ENCODE data around the gene BRF1.

The BRF1 gene

DNA sequence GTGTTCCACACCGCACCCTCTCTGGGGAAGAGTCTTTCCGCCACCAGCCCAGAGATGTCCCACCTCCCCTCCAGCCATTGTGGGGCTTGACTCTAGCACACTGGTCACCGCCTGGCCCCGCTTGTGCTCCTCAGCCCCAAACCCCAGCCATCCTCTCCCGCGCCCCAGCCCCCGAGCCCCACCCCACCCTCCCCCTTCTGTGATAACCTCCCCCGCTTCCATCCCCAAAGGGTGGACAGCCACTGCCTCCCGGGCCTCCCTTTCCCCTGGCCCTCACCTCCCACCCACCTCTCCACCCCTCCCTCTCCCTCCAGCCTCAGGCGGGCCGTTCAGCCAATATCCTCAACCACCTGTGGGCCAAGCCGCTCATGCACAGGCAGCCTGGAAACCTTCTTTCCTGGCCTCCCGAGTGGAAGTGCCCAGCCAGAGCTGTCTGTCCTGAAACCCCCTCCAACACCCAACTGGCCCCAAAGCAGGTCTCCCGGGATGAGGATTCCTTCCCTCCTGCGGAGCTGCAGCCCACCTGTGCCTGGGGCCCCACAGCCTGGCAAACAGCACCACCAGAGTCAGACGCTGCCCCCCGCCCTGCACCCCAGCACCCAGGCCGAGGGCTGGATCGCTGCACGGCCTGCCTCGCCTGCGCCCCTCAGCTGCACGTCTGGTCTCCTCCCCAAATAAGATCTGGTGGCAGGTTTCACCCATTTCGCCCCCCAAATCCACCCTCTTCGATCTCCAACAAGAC, 92.6 kb downstream of the BRF1 start:
- peak overlapping the region; percentile 27; the same call in 1 of the 2 replicates for H3K27ac ChIP-seq
- TF ChIP-seq, protein P1, sequence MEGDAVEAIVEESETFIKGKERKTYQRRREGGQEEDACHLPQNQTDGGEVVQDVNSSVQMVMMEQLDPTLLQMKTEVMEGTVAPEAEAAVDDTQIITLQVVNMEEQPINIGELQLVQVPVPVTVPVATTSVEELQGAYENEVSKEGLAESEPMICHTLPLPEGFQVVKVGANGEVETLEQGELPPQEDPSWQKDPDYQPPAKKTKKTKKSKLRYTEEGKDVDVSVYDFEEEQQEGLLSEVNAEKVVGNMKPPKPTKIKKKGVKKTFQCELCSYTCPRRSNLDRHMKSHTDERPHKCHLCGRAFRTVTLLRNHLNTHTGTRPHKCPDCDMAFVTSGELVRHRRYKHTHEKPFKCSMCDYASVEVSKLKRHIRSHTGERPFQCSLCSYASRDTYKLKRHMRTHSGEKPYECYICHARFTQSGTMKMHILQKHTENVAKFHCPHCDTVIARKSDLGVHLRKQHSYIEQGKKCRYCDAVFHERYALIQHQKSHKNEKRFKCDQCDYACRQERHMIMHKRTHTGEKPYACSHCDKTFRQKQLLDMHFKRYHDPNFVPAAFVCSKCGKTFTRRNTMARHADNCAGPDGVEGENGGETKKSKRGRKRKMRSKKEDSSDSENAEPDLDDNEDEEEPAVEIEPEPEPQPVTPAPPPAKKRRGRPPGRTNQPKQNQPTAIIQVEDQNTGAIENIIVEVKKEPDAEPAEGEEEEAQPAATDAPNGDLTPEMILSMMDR (conservative IDR thresholded peaks at IDR 0.05; ENCODE audit: low read depth): no peak
- ChIA-PET CTCF (interaction anchor here (0.7 to 1.8 kb wide), 2 partner anchors 118 to 300 kb away, joined by 5 to 6 read pairs; no protein-coding TSS in a partner anchor), POLR2A (ENCODE audit: low non-redundant PET) (no interaction called here)
- DNase-seq (ENCODE audit: low spot score): no peak

DNA sequence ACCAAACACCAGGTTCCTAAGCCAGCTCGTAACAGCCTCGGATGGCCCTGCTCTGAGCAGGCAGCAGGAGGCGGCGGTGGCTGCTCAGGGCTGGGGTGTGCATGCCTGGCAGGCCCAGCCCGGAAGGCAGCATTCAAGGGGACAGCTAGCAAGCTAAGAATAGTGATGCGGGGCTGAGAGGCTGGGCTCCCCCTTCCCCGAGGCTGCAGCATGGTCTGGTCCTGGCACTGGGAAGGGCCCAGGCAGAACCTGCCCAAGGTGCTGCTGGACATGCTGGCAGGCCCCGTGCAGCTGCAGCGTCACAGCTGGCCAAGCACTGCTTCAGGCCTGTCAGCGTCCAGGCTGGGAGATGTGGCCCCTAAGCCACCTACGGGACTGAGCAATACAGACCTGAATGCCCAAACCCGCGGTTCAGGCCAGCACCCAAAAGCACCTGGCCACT, 93.3 kb downstream of the BRF1 start:
- no peak for DNase-seq (ENCODE audit: low spot score)
- ChIA-PET CTCF (interaction anchor here (0.9 to 1.8 kb wide), 3 partner anchors 17 to 283 kb away, joined by 3 to 6 read pairs (median 4); no protein-coding TSS in a partner anchor), POLR2A (ENCODE audit: low non-redundant PET) (no interaction called here)
- H3K27ac ChIP-seq: peak overlapping the region; percentile 27
- TF ChIP-seq, protein P1 (conservative IDR thresholded peaks at IDR 0.05; ENCODE audit: low read depth): no peak

DNA sequence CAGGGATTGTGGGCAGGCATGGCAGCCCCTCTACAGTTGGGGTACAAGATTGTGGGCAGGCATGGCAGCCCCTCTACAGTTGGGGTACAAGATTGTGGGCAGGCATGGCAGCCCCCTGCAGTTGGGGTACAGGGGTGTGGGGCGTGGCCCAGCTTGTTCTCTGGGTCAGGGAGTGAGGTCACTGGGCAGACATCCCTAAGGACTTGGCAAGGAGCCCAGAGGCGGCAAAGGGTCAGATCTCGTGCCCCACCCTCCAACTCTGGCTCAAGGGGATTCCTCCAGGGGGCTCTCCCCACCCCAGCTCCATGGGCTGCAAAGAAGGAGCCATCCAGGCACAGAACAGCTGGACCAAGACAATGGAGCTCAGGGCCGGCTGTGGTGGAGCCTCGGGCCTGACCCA, 93.9 kb downstream of the BRF1 start:
- peak overlapping the region; percentile 27 for H3K27ac ChIP-seq
- no peak for DNase-seq (ENCODE audit: low spot score)
- TF ChIP-seq, protein P1 (conservative IDR thresholded peaks at IDR 0.05; ENCODE audit: low read depth): no peak
- POLR2A ChIA-PET (ENCODE audit: low non-redundant PET): no interaction called here
- CTCF ChIA-PET: interaction anchor here (0.9 to 1.8 kb wide), 3 partner anchors 17 to 283 kb away, joined by 3 to 6 read pairs (median 4); no protein-coding TSS in a partner anchor

DNA sequence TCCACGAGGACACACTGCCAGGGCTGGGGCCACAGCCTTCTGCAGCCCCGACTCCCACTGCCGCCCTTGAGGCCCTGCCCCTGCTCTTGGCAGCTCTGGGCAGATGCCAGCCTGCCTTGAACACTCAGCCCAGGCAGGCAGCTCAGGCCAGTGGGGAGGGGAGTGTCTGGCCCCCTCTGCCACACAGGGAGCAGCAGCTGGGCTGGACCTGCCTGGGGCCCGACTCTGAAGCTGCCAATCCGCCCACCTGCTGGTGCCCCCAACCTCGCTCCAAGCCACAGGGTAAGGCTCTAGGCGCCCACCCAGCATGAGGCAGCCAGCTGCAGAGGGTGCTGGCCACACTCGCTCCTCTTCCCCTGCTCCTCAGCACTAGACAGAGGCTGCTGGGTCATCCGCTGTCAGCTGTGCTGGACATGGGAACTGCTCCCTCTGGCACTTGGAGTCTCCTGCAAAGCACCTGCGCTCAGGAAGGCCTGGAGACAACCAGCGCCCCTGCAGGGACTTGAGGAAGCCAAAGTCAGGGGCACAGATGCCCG, 95.1 kb downstream of the BRF1 start:
- DNase-seq (ENCODE audit: low spot score): no peak
- TF ChIP-seq, protein P1 (conservative IDR thresholded peaks at IDR 0.05; ENCODE audit: low read depth): no peak
- ChIA-PET CTCF (interaction anchor here (0.5 to 1.3 kb wide), 3 partner anchors 107 to 473 kb away, joined by 3 to 5 read pairs (median 4); no protein-coding TSS in a partner anchor), POLR2A (ENCODE audit: low non-redundant PET) (interaction anchor here (0.6 kb wide), 1 partner anchor 137 kb away, joined by 3 read pairs; no protein-coding TSS in a partner anchor)
- peak overlapping the region; percentile 72 for H3K27ac ChIP-seq

DNA sequence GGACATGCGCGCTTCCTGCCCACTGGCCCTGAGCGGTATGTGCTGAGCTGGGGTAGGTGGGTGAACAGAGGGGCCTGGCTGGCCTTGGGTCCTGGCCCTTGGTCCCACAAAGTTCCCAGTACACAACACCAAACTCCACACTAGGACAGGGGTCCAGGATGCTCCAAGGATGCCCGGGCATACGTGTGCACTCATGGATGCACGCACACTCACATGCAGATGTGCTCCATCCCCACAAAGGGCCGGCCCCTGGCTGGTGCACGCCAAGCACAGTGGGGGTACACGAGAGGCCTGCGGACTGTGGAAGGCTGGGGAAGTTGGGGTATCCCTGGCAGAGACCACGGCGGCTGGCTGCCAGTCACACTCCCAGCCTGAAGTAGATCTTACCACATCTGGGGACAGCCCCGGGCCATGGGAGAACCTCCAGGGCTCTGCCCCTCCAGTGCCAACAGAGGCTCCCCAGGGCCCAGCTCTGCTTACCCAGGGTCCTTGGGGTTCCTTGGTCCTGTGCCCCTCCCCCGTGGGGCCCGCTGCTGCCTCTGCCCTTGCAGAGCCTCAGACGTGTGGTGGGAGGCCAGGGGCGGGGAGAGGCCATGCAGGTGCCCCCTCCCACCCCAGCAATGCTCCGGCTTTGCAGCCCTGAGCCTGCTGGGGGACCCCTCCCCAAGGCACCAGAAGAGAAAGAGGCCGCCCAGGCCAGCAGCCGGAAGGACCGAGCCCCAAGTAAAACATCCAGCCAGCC, 95.7 kb downstream of the BRF1 start:
- ChIA-PET POLR2A (ENCODE audit: low non-redundant PET) (interaction anchor here (0.6 kb wide), 1 partner anchor 137 kb away, joined by 3 read pairs; no protein-coding TSS in a partner anchor), CTCF (interaction anchor here (0.5 to 1.3 kb wide), 3 partner anchors 20 to 473 kb away, joined by 3 to 5 read pairs (median 4); no protein-coding TSS in a partner anchor)
- DNase-seq (ENCODE audit: low spot score): no peak
- TF ChIP-seq, protein P1 (conservative IDR thresholded peaks at IDR 0.05; ENCODE audit: low read depth): no peak
- H3K27ac ChIP-seq: peak overlapping the region; percentile 72

All from RWPE1 (cell line).